Epithelial cell of prostate (primary cell): ENCODE measurements around the gene APPL1.
"Not testable (repeated sequence)": the region's sequence is repeated elsewhere in the genome, so short reads cannot be mapped to it uniquely, and the experiment has no call there.

Experiments used
- DNase-seq: peaks from one replicate; pipeline ENCODE4 v3.0.0-alpha.2; 2011; ENCODE audit warnings: low read depth, low spot score
- H3K27ac ChIP-seq: fragments of 450-650 bp; 2 replicates; pipeline ENCODE4 v1.5.1; 2017; ENCODE audit warnings: mild to moderate bottlenecking

APPL1 gene

DNA sequence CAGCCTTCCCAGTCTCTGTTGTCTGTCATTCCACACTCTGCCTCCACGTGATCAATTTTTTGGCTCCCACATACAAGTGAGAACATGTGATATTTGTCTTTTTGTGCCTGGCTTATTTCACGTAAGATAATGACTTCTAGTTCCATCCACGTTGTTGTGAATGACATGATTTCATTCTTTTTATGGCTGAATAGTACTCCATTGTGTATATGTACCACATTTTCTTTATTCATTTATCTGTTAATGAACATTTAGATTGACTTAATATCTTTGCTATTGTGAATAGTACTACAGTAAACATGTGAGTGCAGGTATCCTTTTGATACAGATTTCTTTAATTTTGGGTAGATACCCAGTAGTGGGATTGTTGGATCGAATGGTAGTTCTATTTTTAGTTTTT is 33.6 kb downstream of the APPL1 start:
- no peak overlapping the region for H3K27ac ChIP-seq
- no peak for DNase-seq

DNA sequence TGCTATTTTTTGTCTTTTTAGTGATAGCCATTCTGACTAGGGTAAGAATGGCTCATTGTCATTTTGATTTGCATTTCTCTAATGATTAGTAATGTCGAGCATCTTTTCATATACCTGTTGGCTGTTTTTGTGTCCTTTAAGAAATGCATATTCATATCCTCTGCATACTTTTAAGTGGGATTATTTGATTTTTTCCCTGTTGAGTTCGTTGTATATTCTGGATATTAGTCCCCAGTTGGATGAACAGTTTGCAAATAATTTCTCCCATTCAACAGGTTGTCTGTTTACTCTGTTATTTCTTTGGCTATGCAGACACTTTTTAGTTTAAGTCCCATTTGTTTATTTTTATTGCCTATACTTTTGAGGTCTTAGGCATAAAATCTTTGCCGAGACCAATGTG is 34.4 kb downstream of the APPL1 start:
- no peak overlapping the region for H3K27ac ChIP-seq
- no peak for DNase-seq

- DNase-seq = no peak
- no peak overlapping the region for H3K27ac ChIP-seq
Observed at GRCh38 chr3:57268416-57268815, 40.9 kb downstream of the APPL1 start.

DNA sequence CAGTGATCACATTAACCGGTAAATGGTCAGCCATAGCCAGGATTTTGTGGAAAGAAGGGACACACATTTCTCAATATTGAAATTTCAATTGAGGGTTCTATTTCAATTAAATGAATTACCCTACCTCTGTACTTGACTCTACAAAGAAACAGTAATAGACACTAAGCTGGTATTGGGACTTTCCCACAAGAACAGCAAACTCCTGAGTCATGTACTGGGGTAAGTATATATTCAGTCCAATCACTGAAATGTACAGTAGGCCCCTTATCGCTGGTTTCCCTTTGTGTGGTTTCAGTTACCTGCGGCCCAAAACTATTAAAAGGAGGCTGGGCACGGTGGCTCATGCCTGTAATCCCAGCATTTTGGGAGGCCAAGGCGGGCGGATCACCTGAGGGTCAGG is 47.3 kb downstream of the APPL1 start:
- DNase-seq = no peak
- H3K27ac ChIP-seq = no peak overlapping the region

- DNase-seq = no peak
- H3K27ac ChIP-seq = no peak overlapping the region
Observed at GRCh38 chr3:57275393-57275792, 47.9 kb downstream of the APPL1 start.

GRCh38 chr3:57278237-57278636 is 50.7 kb downstream of the APPL1 start:
- H3K27ac ChIP-seq = no peak overlapping the region

GRCh38 chr3:57279685-57280084 is 52.2 kb downstream of the APPL1 start:
- DNase-seq = peak; percentile 12
- H3K27ac ChIP-seq = no peak overlapping the region

More at GRCh38 chr3:57278237-57278636, 50.7 kb downstream of the APPL1 start:
- no peak for DNase-seq

DNA sequence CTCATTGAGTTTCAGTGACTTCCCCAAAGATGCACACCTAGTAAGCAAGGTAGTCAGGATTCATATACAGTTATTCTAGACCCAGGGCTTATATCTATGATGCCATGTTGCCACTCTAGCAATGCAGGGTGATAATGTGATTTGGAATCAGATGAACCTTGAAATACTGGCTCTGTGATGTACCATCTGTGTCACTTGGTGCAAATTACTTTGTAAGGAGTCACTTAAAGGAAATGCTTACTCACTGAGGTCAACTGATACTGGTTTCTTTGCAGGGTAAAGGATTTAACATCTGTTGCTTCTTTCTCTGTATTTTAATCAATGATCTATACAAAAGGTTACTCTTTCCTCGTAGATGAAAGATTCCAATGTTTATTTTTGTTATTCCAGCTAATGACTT is 54.2 kb downstream of the APPL1 start:
- DNase-seq = no peak
- H3K27ac ChIP-seq = no peak overlapping the region

DNA sequence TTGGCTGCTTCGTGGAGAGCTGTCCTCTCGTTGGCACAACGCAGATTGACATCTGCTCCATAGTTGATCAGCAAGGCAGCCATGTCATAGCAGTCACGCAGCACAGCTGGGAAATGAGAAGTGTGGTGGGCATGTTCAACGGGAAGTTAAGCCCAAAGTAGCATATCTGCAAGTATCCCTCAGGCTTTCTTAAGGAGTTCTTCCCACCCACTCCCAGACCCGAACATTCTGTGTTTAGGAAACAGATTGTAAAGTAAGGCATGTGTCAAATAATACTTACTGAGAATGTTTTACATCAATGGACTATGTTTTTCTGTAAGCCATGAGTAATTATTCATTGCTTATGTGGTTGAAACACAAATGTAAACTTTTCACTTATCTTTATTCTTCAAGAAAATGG is 55.8 kb downstream of the APPL1 start:
- DNase-seq = no peak
- no peak overlapping the region for H3K27ac ChIP-seq

GRCh38 chr3:57287205-57287604 is 59.7 kb downstream of the APPL1 start:
- no peak for DNase-seq
- no peak overlapping the region for H3K27ac ChIP-seq

DNA sequence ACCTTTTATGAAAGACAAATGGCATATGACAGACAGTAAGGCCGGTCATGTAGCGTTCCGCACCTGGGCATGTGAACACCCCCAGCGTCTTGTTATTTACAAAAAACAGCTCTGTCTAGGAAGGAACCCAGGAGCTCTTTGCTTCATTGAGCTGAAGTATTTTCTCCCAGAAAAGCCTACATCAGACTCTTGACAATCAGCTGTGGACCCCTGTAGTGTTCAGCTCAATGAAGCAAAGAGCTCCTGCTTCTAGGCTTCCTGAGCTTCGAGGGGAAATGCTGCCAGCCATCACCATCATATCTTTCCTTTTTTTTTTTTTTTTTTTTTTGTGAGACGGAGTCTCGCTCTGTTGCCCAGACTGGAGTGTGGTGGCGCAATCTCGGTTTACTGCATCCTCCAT is 60.9 kb downstream of the APPL1 start:
- DNase-seq = no peak
- no peak overlapping the region for H3K27ac ChIP-seq

DNA sequence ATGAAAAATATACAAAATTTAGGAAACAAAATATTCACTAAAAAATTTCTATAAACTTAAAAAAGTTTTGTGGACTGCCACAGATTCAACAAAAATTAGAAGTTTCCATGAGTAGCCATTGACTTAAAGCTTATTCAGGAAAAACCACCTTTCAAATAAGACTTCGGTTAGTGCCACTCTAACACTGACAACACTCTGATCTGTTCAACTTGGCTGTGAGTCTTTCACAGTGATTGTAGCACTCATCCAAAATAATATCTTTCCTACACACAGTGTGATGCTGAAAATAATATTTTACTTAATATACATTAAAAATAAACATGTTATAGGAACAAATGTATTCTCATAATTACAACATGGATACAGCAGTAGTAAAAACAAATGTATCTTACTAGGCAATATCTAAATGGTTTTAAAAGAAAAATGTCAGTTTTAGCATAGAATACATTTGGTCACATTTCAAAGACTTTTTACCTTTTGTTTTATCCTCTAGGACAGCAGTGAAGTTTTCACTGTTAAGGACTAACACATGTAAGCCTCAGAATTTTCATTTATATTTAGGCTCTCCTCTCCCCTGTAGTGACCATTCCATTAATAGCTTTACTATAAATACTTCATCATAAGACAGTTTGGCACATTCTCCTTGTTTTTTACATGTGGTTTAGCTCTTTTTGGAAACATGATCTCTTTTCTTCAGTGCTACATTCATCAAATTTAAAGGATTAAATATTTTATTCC is 64.8 kb downstream of the APPL1 start, which contains the start of gene ASB14:
Gene ASB14 (minus strand): TSS at position 527 of the 738 bp plus-strand sequence. CDS start 652 bp downstream, outside the sequence.
- DNase-seq = no peak
- H3K27ac ChIP-seq = no peak within 1 kb of the TSS

DNA sequence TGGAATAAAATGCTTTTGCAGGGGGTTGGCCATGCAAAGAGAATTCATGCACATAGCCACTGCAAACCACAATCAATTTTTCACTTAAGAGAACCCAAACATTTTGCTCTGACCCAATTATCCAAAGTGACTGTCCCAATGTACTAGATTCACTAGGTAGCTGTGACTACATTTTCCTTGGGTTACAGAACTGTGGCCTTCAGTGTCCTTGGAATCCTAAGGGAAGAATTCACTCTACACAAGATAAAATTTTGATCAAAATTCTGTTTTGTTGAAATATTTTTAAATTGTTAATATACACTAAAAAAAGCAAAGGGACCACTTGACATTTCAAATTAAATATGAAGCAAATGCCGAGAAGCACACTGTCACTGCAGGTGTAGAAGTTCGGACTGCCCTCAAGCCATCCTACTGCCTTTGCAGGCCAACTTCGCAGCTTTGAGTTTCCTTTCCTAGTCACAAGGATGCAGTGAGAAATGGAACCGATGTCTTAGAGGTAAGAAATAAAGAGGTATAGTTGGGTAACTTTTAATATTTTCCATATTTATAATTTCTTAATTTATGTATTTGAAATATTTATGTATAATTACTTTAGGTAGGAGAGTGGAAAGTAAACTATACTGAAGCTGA is 65.5 kb downstream of the APPL1 start:
- DNase-seq = no peak
- H3K27ac ChIP-seq = no peak overlapping the region

GRCh38 chr3:57298041-57298440 is 70.5 kb downstream of the APPL1 start:
- H3K27ac ChIP-seq = no peak overlapping the region
- DNase-seq = peak; percentile 60

DNA sequence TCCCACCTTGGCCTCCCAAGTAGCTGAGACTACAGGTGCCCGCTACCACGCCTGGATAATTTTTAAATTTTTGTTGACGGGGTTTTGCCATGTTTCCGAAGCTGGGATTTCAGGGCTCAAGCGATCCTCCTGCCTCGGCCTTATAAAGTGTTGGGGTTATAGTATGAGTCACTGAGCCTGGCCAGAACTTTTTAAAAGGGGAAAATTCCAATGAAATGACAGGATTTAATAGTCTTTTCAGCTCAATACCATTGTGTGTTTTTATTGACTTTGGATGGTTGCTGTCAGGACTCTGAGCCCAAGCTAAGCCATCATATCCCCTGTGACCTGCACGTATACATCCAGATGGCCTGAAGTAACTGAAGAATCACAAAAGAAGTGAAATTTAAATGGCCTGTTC is 76.0 kb downstream of the APPL1 start:
- not testable (repeated sequence) for H3K27ac ChIP-seq, DNase-seq

DNA sequence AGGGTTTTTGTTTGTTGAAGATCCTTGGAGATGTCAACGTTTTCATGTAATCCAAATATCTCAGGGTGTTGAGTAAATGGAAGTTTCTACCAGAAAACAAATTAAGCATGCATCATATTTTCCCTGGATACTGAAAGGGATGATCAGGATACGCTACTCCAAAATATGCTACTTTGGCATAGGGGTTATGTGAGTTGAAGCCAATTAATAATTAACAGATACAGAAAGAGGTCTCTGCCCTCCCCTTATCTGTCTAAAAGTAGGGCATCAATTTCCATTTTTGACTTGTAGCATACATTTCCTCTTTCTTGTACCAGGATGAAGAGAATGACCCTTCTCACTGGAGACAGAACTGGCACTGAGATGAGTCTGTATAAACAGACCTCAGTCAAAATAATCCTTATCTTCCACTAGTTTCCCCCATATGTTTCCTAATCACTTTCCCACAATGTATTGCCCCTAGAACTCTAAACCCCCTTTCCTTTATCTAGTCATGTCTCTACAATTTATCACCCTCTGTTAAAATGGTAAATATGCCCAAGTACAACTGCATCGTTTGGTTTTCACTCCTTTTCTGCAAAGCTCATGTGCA is 82.3 kb downstream of the APPL1 start:
- no peak for DNase-seq

GRCh38 chr3:57314204-57314603 is 86.7 kb downstream of the APPL1 start:
- DNase-seq = no peak
- H3K27ac ChIP-seq = no peak overlapping the region

More for the DNA sequence above, 82.3 kb downstream of the APPL1 start:
- no peak overlapping the region for H3K27ac ChIP-seq
